KMS-11 (cell line): ENCODE measurements around the gene ACACA.

Source experiments
- H2AFZ ChIP-seq: fragments of 200-600 bp; sonication (generic); 2 replicates; pipeline ENCODE4 v1.6.1; 2016; ENCODE audit warnings: antibody characterized with exemption, mixed run types, low read depth
- H3K27ac ChIP-seq: fragments of 200-600 bp; sonication (generic); 2 replicates; pipeline ENCODE4 v1.6.1; 2016; ENCODE audit warnings: mild to moderate bottlenecking, mixed run types
- H3K27me3 ChIP-seq: fragments of 200-600 bp; sonication (generic); 2 replicates; pipeline ENCODE4 v1.6.1; 2017; ENCODE audit warnings: mild to moderate bottlenecking, low read depth, mixed run types, moderate library complexity; ENCODE audit not compliant: insufficient read depth
- H3K36me3 ChIP-seq: fragments of 200-600 bp; sonication (generic); 2 replicates; pipeline ENCODE4 v1.6.1; 2017; ENCODE audit warnings: mild to moderate bottlenecking, mixed run types; ENCODE audit not compliant: insufficient read depth
- H3K4me1 ChIP-seq: fragments of 200-600 bp; sonication (generic); 2 replicates; pipeline ENCODE4 v1.6.1; 2016; ENCODE audit warnings: mild to moderate bottlenecking, low read depth, mixed run types; ENCODE audit not compliant: poor library complexity, severe bottlenecking
- H3K4me2 ChIP-seq: fragments of 200-600 bp; sonication (generic); 2 replicates; pipeline ENCODE4 v1.7.0; 2016; ENCODE audit warnings: mild to moderate bottlenecking, mixed run types
- H3K4me3 ChIP-seq: fragments of 200-600 bp; sonication (generic); IDR thresholded peaks from 2 replicates; pipeline ENCODE4 v1.6.1; 2017; ENCODE audit warnings: low read depth, low read length, mixed read lengths; ENCODE audit not compliant: insufficient read depth
- H3K79me2 ChIP-seq: fragments of 200-600 bp; sonication (generic); 2 replicates; pipeline ENCODE4 v1.6.1; 2016; ENCODE audit warnings: low read depth, mixed run types; ENCODE audit not compliant: insufficient read depth
- H3K9ac ChIP-seq: fragments of 200-600 bp; sonication (generic); 2 replicates; pipeline ENCODE4 v1.6.1; 2016; ENCODE audit warnings: mild to moderate bottlenecking, mixed run types
- H4K20me1 ChIP-seq: fragments of 200-600 bp; sonication (generic); 2 replicates; pipeline ENCODE4 v1.6.1; 2016; ENCODE audit warnings: mild to moderate bottlenecking, mixed run types; ENCODE audit not compliant: insufficient read depth
- CTCF ChIP-seq: fragments of 200-600 bp; sonication (generic); conservative IDR thresholded peaks from 2 replicates; pipeline ENCODE4 v1.6.1; 2017; ENCODE audit warnings: low read depth, mild to moderate bottlenecking, antibody characterized with exemption, low read length, moderate library complexity, mixed read lengths

Gene ACACA

DNA sequence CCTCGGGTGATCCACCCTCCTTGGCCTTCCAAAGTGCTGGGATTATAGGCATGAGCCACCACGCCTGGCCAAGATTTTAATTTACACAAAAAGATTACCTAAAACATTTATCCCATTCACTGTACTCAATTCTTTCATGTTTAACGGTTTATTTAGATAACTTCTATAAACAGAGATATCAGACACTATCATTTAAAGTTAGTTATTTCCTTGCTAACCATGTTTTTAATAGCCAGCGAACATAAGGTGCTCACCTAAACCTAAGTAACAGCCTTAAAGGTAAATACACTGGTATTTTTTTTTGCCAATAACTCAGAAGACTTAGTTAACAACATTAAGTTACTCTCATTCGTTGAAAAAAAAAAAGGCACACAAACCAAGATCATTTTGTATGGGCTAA is 112.9 kb downstream of the ACACA start:
- Histone ChIP-seq H3K79me2 (no peaks in the 10 kb centered on the region; the same call in 1 of the 2 replicates), H4K20me1 (no peaks in the 10 kb centered on the region), H3K4me1 (no peaks in the 10 kb centered on the region), H3K27ac (no peak overlapping the region), H3K27me3 (no peaks in the 10 kb centered on the region), H3K9ac (no peak overlapping the region), H3K36me3 (no peaks in the 10 kb centered on the region; the same call in 1 of the 2 replicates), H3K4me2 (no peak overlapping the region), H3K4me3 (no peak overlapping the region), H2AFZ (no peak overlapping the region)
- TF ChIP-seq CTCF = no peak

- Histone ChIP-seq H3K27me3 (no peaks in the 10 kb centered on the region), H3K4me2 (no peak overlapping the region), H3K4me1 (no peaks in the 10 kb centered on the region), H2AFZ (no peak overlapping the region), H3K36me3 (no peaks in the 10 kb centered on the region; the same call in 1 of the 2 replicates), H3K27ac (no peak overlapping the region), H3K9ac (no peak overlapping the region), H4K20me1 (no peaks in the 10 kb centered on the region), H3K4me3 (no peak overlapping the region), H3K79me2 (no peaks in the 10 kb centered on the region; the same call in 1 of the 2 replicates)
- no peak for TF ChIP-seq CTCF
Observed at GRCh38 chr17:37292429-37293139, 114.1 kb downstream of the ACACA start.

DNA sequence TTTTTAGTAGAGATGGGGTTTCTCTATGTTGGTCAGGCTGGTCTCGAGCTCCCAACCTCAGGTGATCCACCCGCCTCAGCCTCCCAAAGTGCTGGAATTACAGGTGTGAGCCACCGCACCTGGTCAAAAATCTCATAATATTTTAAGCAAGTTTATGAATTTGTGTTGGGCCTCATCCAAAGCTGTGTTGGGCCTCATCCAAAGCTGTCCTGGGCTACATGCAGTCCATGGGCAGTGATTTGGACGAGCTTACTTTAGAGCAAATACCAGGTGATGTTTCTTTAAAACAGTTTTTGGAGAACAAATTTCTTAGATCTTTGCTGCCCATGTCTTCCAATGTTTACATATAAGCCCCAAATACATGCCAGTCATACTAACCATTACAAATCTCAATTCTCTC is 115.3 kb downstream of the ACACA start:
- Histone ChIP-seq H3K9ac (no peak overlapping the region), H3K4me2 (no peak overlapping the region), H4K20me1 (no peaks in the 10 kb centered on the region), H3K27ac (no peak overlapping the region), H2AFZ (no peak overlapping the region), H3K4me3 (no peak overlapping the region), H3K4me1 (no peaks in the 10 kb centered on the region), H3K27me3 (no peaks in the 10 kb centered on the region), H3K79me2 (no peaks in the 10 kb centered on the region; the same call in 1 of the 2 replicates), H3K36me3 (no peaks in the 10 kb centered on the region; the same call in 1 of the 2 replicates)
- no peak for TF ChIP-seq CTCF

- no peaks in the 10 kb centered on the region for H3K4me1 ChIP-seq
- no peak overlapping the region for H3K4me2 ChIP-seq
- no peaks in the 10 kb centered on the region for H4K20me1 ChIP-seq
- TF ChIP-seq CTCF = no peak
- H3K36me3 ChIP-seq = peaks cover under 1% of the 10 kb centered on the region; the same call in 1 of the 2 replicates
- H3K9ac ChIP-seq = no peak overlapping the region
- no peak overlapping the region for H3K4me3 ChIP-seq
- H3K27ac ChIP-seq = no peak overlapping the region
- no peaks in the 10 kb centered on the region for H3K27me3 ChIP-seq
- H3K79me2 ChIP-seq = no peaks in the 10 kb centered on the region; the same call in 1 of the 2 replicates
- H2AFZ ChIP-seq = no peak overlapping the region
Observed at GRCh38 chr17:37286430-37286829, 120.2 kb downstream of the ACACA start.
